Stimulated activated CD8-positive, alpha-beta memory T cell treated with anti-CD3 and anti-CD28 coated beads, Interleukin-7, amount 100 ng/mL, for 1 hour (primary cell): ENCODE results near the gene DNAJB6.

Experiments
- DNase-seq, 2 donors: peaks; one replicate each; pipeline ENCODE4 v3.0.0-alpha.2; 2020; ENCODE audit warnings: low read depth in 2 of 2

DNAJB6 gene

GRCh38 chr7:157428554-157428945 is 91.7 kb downstream of the DNAJB6 start:
- DNase-seq: no peak

GRCh38 chr7:157429001-157429679 is 92.3 kb downstream of the DNAJB6 start:
- no peak for DNase-seq

- DNase-seq: no peak
Observed at GRCh38 chr7:157429680-157430224, 92.9 kb downstream of the DNAJB6 start.

GRCh38 chr7:157430721-157431120 is 93.9 kb downstream of the DNAJB6 start:
- DNase-seq: no peak

GRCh38 chr7:157431173-157431950 is 94.6 kb downstream of the DNAJB6 start:
- DNase-seq: no peak

GRCh38 chr7:157431951-157432540 is 95.2 kb downstream of the DNAJB6 start:
- no peak for DNase-seq

- DNase-seq: no peak
Observed at GRCh38 chr7:157432541-157432956, 95.7 kb downstream of the DNAJB6 start.

- peak in 1 of 2 donors; percentile 38 for DNase-seq
Observed at GRCh38 chr7:157432957-157433576, 96.3 kb downstream of the DNAJB6 start.

GRCh38 chr7:157433628-157434027 is 96.8 kb downstream of the DNAJB6 start:
- DNase-seq: no peak

GRCh38 chr7:157434231-157434630 is 97.4 kb downstream of the DNAJB6 start:
- DNase-seq: no peak

- DNase-seq: no peak
Observed at GRCh38 chr7:157434701-157435100, 97.9 kb downstream of the DNAJB6 start.

- no peak for DNase-seq
Observed at GRCh38 chr7:157436076-157436475, 99.3 kb downstream of the DNAJB6 start.

- DNase-seq: no peak
Observed at GRCh38 chr7:157436763-157437480, 100.1 kb downstream of the DNAJB6 start.

GRCh38 chr7:157437519-157438061 is 100.8 kb downstream of the DNAJB6 start:
- no peak for DNase-seq

GRCh38 chr7:157438121-157439025 is 101.6 kb downstream of the DNAJB6 start:
- no peak for DNase-seq

- DNase-seq: no peak
Observed at GRCh38 chr7:157439149-157439548, 102.3 kb downstream of the DNAJB6 start.

GRCh38 chr7:157439761-157440160 is 103.0 kb downstream of the DNAJB6 start:
- no peak for DNase-seq

- no peak for DNase-seq
Observed at GRCh38 chr7:157440346-157441022, 103.7 kb downstream of the DNAJB6 start.

- DNase-seq: no peak
Observed at GRCh38 chr7:157441023-157441399, 104.2 kb downstream of the DNAJB6 start.

GRCh38 chr7:157442456-157442855 is 105.7 kb downstream of the DNAJB6 start:
- DNase-seq: no peak
